IMR-90 (cell line): ENCODE data around the gene MRPL17. TPM values are rescaled to one million over a fixed set of nuclear protein-coding genes. Genes with fewer than 3 reads are reported as not detected.

Experiments
- ATAC-seq: fragments of 200-7000 bp; cut with Tn5 transposase; 2 replicates; pipeline ENCODE4 v1.9.1; 2020; ENCODE audit warnings: low read depth, mild to moderate bottlenecking, moderate library complexity
- BruUV-seq: library from RNA; stranded (reverse); fragments of 400-500 nt; replicated peaks from 2 replicates; lab custom pipeline; 2021; lab: Mats Ljungman, UMichigan
- CTCF ChIA-PET: fragments of 300-600 bp; formaldehyde crosslinking; extraction: SDS; loops from one replicate; lab custom pipeline; 2021; ENCODE audit warnings: antibody characterized with exemption; lab: Yijun Ruan, JAX
- POLR2A ChIA-PET: fragments of 300-600 bp; sonication (Branson Sonifier 250); formaldehyde crosslinking; loops from one replicate; lab custom pipeline; 2022; ENCODE audit warnings: antibody characterized with exemption; ENCODE audit not compliant: unreplicated experiment; lab: Charles Lee
- DNase-seq: peaks from one replicate; pipeline ENCODE4 v3.0.0; 2013
- H2AFZ ChIP-seq: replicated peaks from 2 replicates; pipeline ENCODE3; 2013; ENCODE audit warnings: low read length, mild to moderate bottlenecking; ENCODE audit not compliant: poor library complexity
- H2AK5ac ChIP-seq: 2 replicates; pipeline ENCODE4 v1.6.1; 2013; ENCODE audit warnings: low read depth, low read length, inconsistent platforms
- H2AK9ac ChIP-seq: replicated peaks from 2 replicates; pipeline ENCODE3; 2013; ENCODE audit warnings: mild to moderate bottlenecking, low read depth, low read length, moderate library complexity; ENCODE audit not compliant: poor library complexity
- H2BK120ac ChIP-seq: 2 replicates; pipeline ENCODE4 v1.6.1; 2013; ENCODE audit warnings: low read depth, low read length, inconsistent platforms
- H2BK15ac ChIP-seq: 3 replicates; pipeline ENCODE4 v1.6.1; 2013; ENCODE audit warnings: low read depth, low read length, inconsistent platforms
- H2BK20ac ChIP-seq: 2 replicates; pipeline ENCODE4 v1.6.1; 2013; ENCODE audit warnings: low read depth, mild to moderate bottlenecking, inconsistent platforms, low read length, moderate library complexity
- H2BK5ac ChIP-seq: 2 replicates; pipeline ENCODE4 v1.6.1; 2013; ENCODE audit warnings: mild to moderate bottlenecking, low read depth, low read length, inconsistent platforms; ENCODE audit not compliant: poor library complexity, severe bottlenecking
- H3K14ac ChIP-seq: replicated peaks from 2 replicates; pipeline ENCODE4 v1.6.1; 2013; ENCODE audit warnings: low read depth, low read length, inconsistent platforms
- H3K18ac ChIP-seq: 2 replicates; pipeline ENCODE4 v1.6.1; 2013; ENCODE audit warnings: low read depth, low read length, control low read depth
- H3K23ac ChIP-seq: 2 replicates; pipeline ENCODE4 v1.6.1; 2013; ENCODE audit warnings: low read depth, low read length, inconsistent platforms
- H3K27ac ChIP-seq: 2 replicates; pipeline ENCODE4 v1.5.1; 2013; ENCODE audit warnings: mild to moderate bottlenecking, control low read depth, low read length; ENCODE audit not compliant: insufficient read depth
- H3K27me3 ChIP-seq: 2 replicates; pipeline ENCODE4 v1.6.1; 2013; ENCODE audit warnings: low read length; ENCODE audit not compliant: control insufficient read depth, insufficient read depth
- H3K36me3 ChIP-seq: 2 replicates; pipeline ENCODE4 v1.6.1; 2013; ENCODE audit warnings: low read length, mixed read lengths; ENCODE audit not compliant: control insufficient read depth, insufficient read depth
- H3K4ac ChIP-seq: 2 replicates; pipeline ENCODE4 v1.6.1; 2013; ENCODE audit warnings: low read depth, low read length, inconsistent platforms
- H3K4me1 ChIP-seq: 2 replicates; pipeline ENCODE4 v1.6.1; 2013; ENCODE audit warnings: low read length, mixed read lengths; ENCODE audit not compliant: control insufficient read depth, insufficient read depth
- H3K4me2 ChIP-seq: 2 replicates; pipeline ENCODE4 v1.6.1; 2013; ENCODE audit warnings: low read depth, mild to moderate bottlenecking, control low read depth, low read length, moderate library complexity
- H3K4me3 ChIP-seq: 2 replicates; pipeline ENCODE4 v1.5.1; 2013; ENCODE audit warnings: low read depth, mild to moderate bottlenecking, control low read depth, low read length, moderate library complexity; ENCODE audit not compliant: insufficient read depth
- H3K56ac ChIP-seq: 2 replicates; pipeline ENCODE4 v1.6.1; 2013; ENCODE audit warnings: low read length, inconsistent platforms; ENCODE audit not compliant: insufficient read depth; ENCODE audit errors: extremely low read depth
- H3K79me1 ChIP-seq, 2 experiments: 2 replicates each; pipeline ENCODE4 v1.6.1; 2013; ENCODE audit warnings: low read length in 2 of 2, inconsistent platforms in 1 of 2, low read depth in 1 of 2
- H3K9ac ChIP-seq: 2 replicates; pipeline ENCODE4 v1.6.1; 2013; ENCODE audit warnings: low read depth, low read length, control low read depth
- H3K9me1 ChIP-seq: 2 replicates; pipeline ENCODE4 v1.6.1; 2013; ENCODE audit warnings: low read length, inconsistent platforms; ENCODE audit not compliant: insufficient read depth
- H3K9me3 ChIP-seq: 2 replicates; pipeline ENCODE4 v1.6.1; 2013; ENCODE audit warnings: low read length; ENCODE audit not compliant: control insufficient read depth, insufficient read depth
- H4K20me1 ChIP-seq: 2 replicates; pipeline ENCODE4 v1.6.1; 2013; ENCODE audit warnings: low read length, inconsistent platforms; ENCODE audit not compliant: insufficient read depth
- H4K5ac ChIP-seq: 2 replicates; pipeline ENCODE4 v1.6.1; 2013; ENCODE audit warnings: mild to moderate bottlenecking, low read depth, low read length, control low read depth
- H4K8ac ChIP-seq, 2 experiments: 2 replicates each; pipeline ENCODE4 v1.6.1; 2013; ENCODE audit warnings: low read depth in 2 of 2, low read length in 2 of 2, control low read depth in 1 of 2, inconsistent platforms in 1 of 2
- H4K91ac ChIP-seq: 2 replicates; pipeline ENCODE4 v1.6.1; 2013; ENCODE audit warnings: low read depth, low read length, inconsistent platforms; ENCODE audit not compliant: insufficient read depth
- BHLHE40 ChIP-seq: fragments of 150-350 bp; IDR thresholded peaks from 2 replicates; pipeline ENCODE4 v1.6.1; 2016; ENCODE audit warnings: mild to moderate bottlenecking, low read depth, low read length
- CEBPB ChIP-seq: IDR thresholded peaks from 2 replicates; pipeline ENCODE4 v1.6.1; 2012; ENCODE audit warnings: low read depth, low read length, improper control_type of control experiment
- CHD1 ChIP-seq: IDR thresholded peaks from 2 replicates; pipeline ENCODE4 v1.6.1; 2012; ENCODE audit warnings: low read depth, low read length, improper control_type of control experiment
- CTCF ChIP-seq: conservative IDR thresholded peaks from 2 replicates; pipeline ENCODE4 v1.5.1; 2012; ENCODE audit warnings: mild to moderate bottlenecking, low read depth, low read length, improper control_type of control experiment
- ELK1 ChIP-seq: fragments of 150-350 bp; IDR thresholded peaks from 2 replicates; pipeline ENCODE4 v1.6.1; 2016; ENCODE audit warnings: low read depth, mild to moderate bottlenecking, low read length, moderate library complexity, borderline replicate concordance
- MAFK ChIP-seq: IDR thresholded peaks from 2 replicates; pipeline ENCODE4 v1.6.1; 2012; ENCODE audit warnings: low read depth, low read length, improper control_type of control experiment
- MAZ ChIP-seq: IDR thresholded peaks from 2 replicates; pipeline ENCODE4 v1.6.1; 2012; ENCODE audit warnings: low read depth, mild to moderate bottlenecking, low read length, improper control_type of control experiment, moderate library complexity, borderline replicate concordance
- MXI1 ChIP-seq: IDR thresholded peaks from 2 replicates; pipeline ENCODE4 v1.6.1; 2012; ENCODE audit warnings: low read depth, mild to moderate bottlenecking, low read length, moderate library complexity, borderline replicate concordance
- POLR2A ChIP-seq: IDR thresholded peaks from 2 replicates; pipeline ENCODE4 v1.6.1; 2012; ENCODE audit warnings: mild to moderate bottlenecking, low read depth, low read length
- RCOR1 ChIP-seq: IDR thresholded peaks from 2 replicates; pipeline ENCODE4 v1.6.1; 2012; ENCODE audit warnings: mild to moderate bottlenecking, low read length, improper control_type of control experiment; ENCODE audit not compliant: insufficient replicate concordance
- RFX5 ChIP-seq: IDR thresholded peaks from 2 replicates; pipeline ENCODE4 v1.8.0; 2012; ENCODE audit warnings: low read depth, mild to moderate bottlenecking, low read length, moderate library complexity
- USF2 ChIP-seq: fragments of 150-350 bp; IDR thresholded peaks from 2 replicates; pipeline ENCODE4 v1.6.1; 2017; ENCODE audit warnings: mild to moderate bottlenecking, antibody characterized with exemption, low read length, low read depth
- WGBS, 2 experiments: methylation state at CpG; one replicate each; pipeline versions ENCODE4 v1.1.5 to v1.1.7; 2013; ENCODE audit warnings: missing lambda C conversion rate in 2 of 2; ENCODE audit not compliant: insufficient read length in 1 of 2; ENCODE audit errors: extremely low coverage in 2 of 2; 5-methylcytosine and 5-hydroxymethylcytosine counted together
- dilution Hi-C: fragments of 300-500 bp; cut with HindIII; formaldehyde crosslinking; loops from one replicate; pipeline ENCODE4 v1.14.3; 2018; ENCODE audit warnings: low sequenced_read_pairs; ENCODE audit not compliant: unreplicated experiment
- in situ Hi-C: fragments of 300-500 bp; cut with MboI; formaldehyde crosslinking; loops from 3 replicates; pipeline ENCODE4 v1.14.3; 2019; ENCODE audit warnings: low sequenced_read_pairs, inconsistent platforms, mixed read lengths
- intact Hi-C: fragments of 100-400 bp; cut with micrococcal nuclease; formaldehyde crosslinking; loops from 2 replicates; pipeline ENCODE4 v1.10.0; 2022
- polyA plus RNA-seq, 3 experiments: library from polyadenylated mRNA; depleted of rRNA; stranded (reverse); fragments of >200 nt; gene quantifications; 2 replicates each; pipeline ENCODE4 v1.2.3, GENCODE V29; 2012; ENCODE audit warnings: low replicate concordance in 1 of 3
- total RNA-seq: library from RNA; depleted of rRNA; stranded (reverse); fragments of >200 nt; gene quantifications from 2 replicates; pipeline ENCODE4 v1.2.3, GENCODE V29; 2012

The MRPL17 gene
- total and polyA plus RNA-seq, 2 of the 4 experiments (the other 2 are of a cell fraction) = 70.3 to 85.2 TPM

DNA sequence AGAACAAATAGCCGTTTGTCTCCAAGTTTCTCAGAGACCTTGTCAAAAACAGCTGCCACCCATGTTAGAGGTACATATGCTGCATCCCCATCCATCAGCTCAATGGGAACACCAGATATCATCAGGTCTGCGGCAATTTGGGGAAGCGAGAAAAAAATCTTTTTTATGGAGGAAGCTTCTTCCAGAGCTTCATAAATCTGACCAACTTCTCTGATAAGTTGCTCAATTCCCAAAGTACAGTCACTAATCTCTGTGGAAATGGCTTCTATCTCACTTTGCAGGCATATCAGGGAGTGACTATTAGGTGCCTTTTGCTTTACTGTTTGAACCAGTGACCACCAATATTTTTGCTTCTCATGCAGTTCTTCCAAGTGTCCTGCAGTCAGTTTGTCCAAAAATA, 34.3 kb upstream of the MRPL17 start:
- BruUV-seq = no TSS peak
- WGBS, 2 experiments = 100% methylated on average over 1 of the region's 3 CpGs; no CpG with 5 or more reads in 1 of the 2 experiments
- ATAC-seq = no peak

More for the DNA sequence above, 34.3 kb upstream of the MRPL17 start:
- dilution Hi-C loops (no loop called here), intact Hi-C loops (no loop called here), in situ Hi-C loops (no loop called here)
- no peak overlapping the region for H2BK5ac ChIP-seq
- TF ChIP-seq CHD1 = no peak
- TF ChIP-seq MXI1 = no peak
- TF ChIP-seq BHLHE40 = no peak
- TF ChIP-seq USF2 = no peak
- no peak for TF ChIP-seq RCOR1
- TF ChIP-seq MAZ = no peak
- TF ChIP-seq MAFK = no peak
- no peak for TF ChIP-seq POLR2A
- no peak for TF ChIP-seq RFX5
- no peak for TF ChIP-seq CTCF
- no peak for TF ChIP-seq ELK1
- no peak for TF ChIP-seq CEBPB
- no peak overlapping the region for H4K91ac ChIP-seq
- no peak overlapping the region for H3K4ac ChIP-seq
- no peak for DNase-seq
- no peaks in the 10 kb centered on the region for H3K79me1 ChIP-seq
- H3K27me3 ChIP-seq = peaks cover 9% of the 10 kb centered on the region
- no peak overlapping the region for H4K8ac ChIP-seq
- H3K56ac ChIP-seq = no peak overlapping the region
- no peaks in the 10 kb centered on the region for H3K9me1 ChIP-seq
- no peak overlapping the region for H2BK120ac ChIP-seq
- H3K4me2 ChIP-seq = no peak overlapping the region
- no peak overlapping the region for H2BK20ac ChIP-seq
- H3K4me3 ChIP-seq = no peak overlapping the region
- no peak overlapping the region for H2AFZ ChIP-seq
- no peak overlapping the region for H4K5ac ChIP-seq
- H2BK15ac ChIP-seq = no peak overlapping the region
- H4K20me1 ChIP-seq = no peaks in the 10 kb centered on the region
- no peak overlapping the region for H3K14ac ChIP-seq
- H3K27ac ChIP-seq = no peak overlapping the region
- no peaks in the 10 kb centered on the region for H3K36me3 ChIP-seq
- H2AK9ac ChIP-seq = no peak overlapping the region
- H3K9ac ChIP-seq = no peak overlapping the region
- no peaks in the 10 kb centered on the region for H3K9me3 ChIP-seq
- H3K4me1 ChIP-seq = no peaks in the 10 kb centered on the region
- no peak overlapping the region for H3K18ac ChIP-seq
- H2AK5ac ChIP-seq = no peak overlapping the region
- CTCF ChIA-PET = no interaction called here
- no peak overlapping the region for H3K23ac ChIP-seq
- POLR2A ChIA-PET = no interaction called here
